Measurements from ENCODE around the gene LNX1. TPM values are rescaled to one million over a fixed set of nuclear protein-coding genes. Genes with fewer than 3 reads are reported as not detected.

Gene LNX1
- total RNA-seq, 1 donor from 2014 or later, result not detected

DNA sequence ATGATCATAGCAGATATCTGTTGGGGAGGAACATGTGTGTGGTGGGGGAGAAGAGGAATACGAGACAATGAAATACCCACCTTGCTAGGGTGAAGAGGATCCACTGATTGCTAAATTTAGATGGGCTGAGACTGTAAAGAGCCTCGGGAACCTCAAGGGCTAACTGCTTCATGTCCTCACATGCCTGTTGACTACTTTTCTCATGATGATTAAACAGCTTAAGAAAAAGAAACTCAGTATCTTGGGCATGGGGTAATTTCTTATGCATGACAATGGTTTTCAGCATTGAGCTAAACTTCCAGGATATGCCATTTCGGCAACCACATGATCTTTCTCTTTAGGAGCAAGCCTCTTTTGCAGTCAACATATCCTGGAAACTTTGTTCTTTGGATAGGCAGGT, 3.9 kb upstream of the LNX1 start:
- Mint-ChIP-seq H3K4me1 (peaks cover 29% of the 10 kb centered on the region), H3K27me3 (ENCODE audit: low read depth) (peaks cover 7% of the 10 kb centered on the region), H3K27ac (ENCODE audit: unreplicated experiment) (no peak overlapping the region), H3K9me3 (no peaks in the 10 kb centered on the region), H3K36me3 (ENCODE audit: low read depth) (no peaks in the 10 kb centered on the region), H3K4me3 (no peak overlapping the region)
- TF ChIP-seq CTCF (conservative IDR thresholded peaks at IDR 0.05), result no peak
- DNase-seq (ENCODE audit: low read depth, low spot score), result no peak

DNA sequence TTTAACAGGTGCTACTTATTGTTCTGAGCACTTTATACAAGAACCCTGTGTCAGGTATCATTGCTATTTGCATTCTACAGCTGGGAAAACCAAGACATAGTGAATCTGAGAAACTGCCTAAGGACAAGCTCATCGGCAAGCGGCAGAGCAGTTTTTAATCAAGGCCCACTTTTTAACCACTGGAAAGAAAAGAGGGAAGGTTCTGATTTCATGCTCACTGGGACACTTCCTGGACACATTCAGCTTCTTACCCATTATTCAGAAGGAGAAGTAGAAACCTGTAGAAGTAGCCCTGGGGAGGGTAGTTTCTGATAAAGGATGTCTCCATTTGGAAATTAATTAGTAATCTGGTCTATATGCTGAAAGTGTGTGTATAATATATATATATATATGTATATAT, 2.5 kb upstream of the LNX1 start:
- Mint-ChIP-seq H3K9me3 (no peaks in the 10 kb centered on the region), H3K27me3 (ENCODE audit: low read depth) (peaks cover 7% of the 10 kb centered on the region), H3K36me3 (ENCODE audit: low read depth) (no peaks in the 10 kb centered on the region), H3K4me3 (no peak overlapping the region), H3K4me1 (peaks cover 29% of the 10 kb centered on the region), H3K27ac (ENCODE audit: unreplicated experiment) (no peak overlapping the region)
- no peak for TF ChIP-seq CTCF (conservative IDR thresholded peaks at IDR 0.05)
- no peak for DNase-seq (ENCODE audit: low read depth, low spot score)

DNA sequence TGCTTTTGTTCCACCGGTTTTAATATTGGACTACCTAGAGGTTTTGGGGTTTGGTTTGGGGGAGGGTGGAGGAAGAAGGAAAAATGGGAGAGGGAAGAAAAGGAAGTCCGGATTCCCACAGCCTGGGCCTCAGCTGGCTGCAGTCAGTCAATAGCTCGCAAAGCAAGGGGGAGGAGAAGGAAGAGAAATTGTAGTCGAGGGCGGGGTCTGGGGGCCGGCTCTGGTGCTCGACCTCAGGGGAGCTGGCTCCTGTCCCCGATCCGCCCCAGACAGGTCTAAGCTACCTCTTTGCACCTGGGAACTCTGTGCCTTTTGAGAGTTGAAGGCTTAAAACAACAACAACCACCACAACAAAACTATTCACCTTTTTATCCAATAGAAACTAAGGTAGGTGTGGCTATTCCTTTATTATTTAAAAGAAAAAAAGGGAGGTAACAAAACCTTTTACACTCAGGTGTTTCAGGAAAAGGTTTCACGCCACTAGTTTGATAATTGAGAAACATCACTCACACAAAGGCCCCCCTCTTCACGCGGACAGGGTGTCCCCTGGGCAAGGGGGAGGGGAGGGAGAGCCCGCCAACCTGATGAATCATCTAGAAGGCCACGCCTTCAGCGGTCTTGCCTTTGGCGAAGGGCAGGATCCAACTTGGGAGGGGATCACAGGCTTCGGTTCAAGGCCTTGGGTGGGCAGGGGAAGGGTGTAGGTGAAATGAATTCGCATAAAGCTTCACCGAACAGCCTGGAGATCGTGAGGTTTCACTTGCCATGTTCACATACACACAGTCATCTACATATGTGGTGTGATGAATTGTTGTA, 1.6 kb upstream of the LNX1 start:
- no peak for DNase-seq (ENCODE audit: low read depth, low spot score)
- H3K27me3 Mint-ChIP-seq (ENCODE audit: low read depth), result peaks cover 7% of the 10 kb centered on the region
- H3K27ac Mint-ChIP-seq (ENCODE audit: unreplicated experiment), result no peak overlapping the region
- no peaks in the 10 kb centered on the region for H3K9me3 Mint-ChIP-seq
- TF ChIP-seq CTCF (conservative IDR thresholded peaks at IDR 0.05), result no peak
- peak overlapping the region; percentile 67 for H3K4me3 Mint-ChIP-seq
- peaks cover 29% of the 10 kb centered on the region for H3K4me1 Mint-ChIP-seq
- H3K36me3 Mint-ChIP-seq (ENCODE audit: low read depth), result no peaks in the 10 kb centered on the region

DNA sequence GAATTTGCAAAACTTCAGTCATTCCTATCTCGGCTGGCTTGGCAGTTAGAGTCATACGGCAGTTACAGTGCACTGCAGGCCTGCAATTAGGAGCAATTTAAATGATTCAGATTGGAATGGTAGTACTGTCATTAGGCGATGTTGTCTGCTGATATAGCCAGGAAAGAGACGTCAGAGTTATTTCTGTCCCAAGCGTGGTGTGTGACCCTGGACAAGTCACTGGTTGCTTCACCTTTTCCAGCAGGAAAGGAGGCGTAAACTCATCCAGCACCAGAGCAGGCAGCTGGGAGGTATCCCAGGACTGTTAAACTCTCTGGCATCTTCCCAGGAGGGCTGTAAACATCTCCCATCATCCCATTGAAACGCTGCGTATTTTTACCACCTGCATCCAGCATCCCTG, 836 bp upstream of the LNX1 start:
- no peak for DNase-seq (ENCODE audit: low read depth, low spot score)
- TF ChIP-seq CTCF (conservative IDR thresholded peaks at IDR 0.05), result no peak
- Mint-ChIP-seq H3K36me3 (ENCODE audit: low read depth) (no peaks in the 10 kb centered on the region), H3K27ac (ENCODE audit: unreplicated experiment) (no peak overlapping the region), H3K4me1 (peaks cover 29% of the 10 kb centered on the region), H3K9me3 (no peaks in the 10 kb centered on the region), H3K27me3 (ENCODE audit: low read depth) (peaks cover 7% of the 10 kb centered on the region), H3K4me3 (no peak overlapping the region)

- no peak overlapping the region for H3K27ac Mint-ChIP-seq (ENCODE audit: unreplicated experiment)
- H3K27me3 Mint-ChIP-seq (ENCODE audit: low read depth), result peaks cover 7% of the 10 kb centered on the region
- no peaks in the 10 kb centered on the region for H3K36me3 Mint-ChIP-seq (ENCODE audit: low read depth)
- H3K4me1 Mint-ChIP-seq, result peaks cover 29% of the 10 kb centered on the region
- DNase-seq (ENCODE audit: low read depth, low spot score), result no peak
- no peak for TF ChIP-seq CTCF (conservative IDR thresholded peaks at IDR 0.05)
- H3K4me3 Mint-ChIP-seq, result peak overlapping the region; percentile 26
- no peaks in the 10 kb centered on the region for H3K9me3 Mint-ChIP-seq
These were observed 1.1 kb downstream of the LNX1 start for GRCh38 chr4:53590187-53590586.
